M059J (cell line): Measurements from ENCODE around the gene GZMM. TPM values are rescaled to one million over a fixed set of nuclear protein-coding genes. Genes with fewer than 3 reads are reported as not detected.

ENCODE experiments used
- DNase-seq: peaks from one replicate; pipeline ENCODE4 v3.0.0-alpha.2; 2012; ENCODE audit warnings: low read depth
- total RNA-seq: library from RNA; depleted of rRNA; stranded (reverse); fragments of >200 nt; shearing (Covaris generic); gene quantifications from 2 replicates; pipeline ENCODE4 v1.2.3, GENCODE V29; 2014; rRNA removed

Gene GZMM
- total RNA-seq, 1 experiment from 2014 or later = 0.84 TPM

DNA sequence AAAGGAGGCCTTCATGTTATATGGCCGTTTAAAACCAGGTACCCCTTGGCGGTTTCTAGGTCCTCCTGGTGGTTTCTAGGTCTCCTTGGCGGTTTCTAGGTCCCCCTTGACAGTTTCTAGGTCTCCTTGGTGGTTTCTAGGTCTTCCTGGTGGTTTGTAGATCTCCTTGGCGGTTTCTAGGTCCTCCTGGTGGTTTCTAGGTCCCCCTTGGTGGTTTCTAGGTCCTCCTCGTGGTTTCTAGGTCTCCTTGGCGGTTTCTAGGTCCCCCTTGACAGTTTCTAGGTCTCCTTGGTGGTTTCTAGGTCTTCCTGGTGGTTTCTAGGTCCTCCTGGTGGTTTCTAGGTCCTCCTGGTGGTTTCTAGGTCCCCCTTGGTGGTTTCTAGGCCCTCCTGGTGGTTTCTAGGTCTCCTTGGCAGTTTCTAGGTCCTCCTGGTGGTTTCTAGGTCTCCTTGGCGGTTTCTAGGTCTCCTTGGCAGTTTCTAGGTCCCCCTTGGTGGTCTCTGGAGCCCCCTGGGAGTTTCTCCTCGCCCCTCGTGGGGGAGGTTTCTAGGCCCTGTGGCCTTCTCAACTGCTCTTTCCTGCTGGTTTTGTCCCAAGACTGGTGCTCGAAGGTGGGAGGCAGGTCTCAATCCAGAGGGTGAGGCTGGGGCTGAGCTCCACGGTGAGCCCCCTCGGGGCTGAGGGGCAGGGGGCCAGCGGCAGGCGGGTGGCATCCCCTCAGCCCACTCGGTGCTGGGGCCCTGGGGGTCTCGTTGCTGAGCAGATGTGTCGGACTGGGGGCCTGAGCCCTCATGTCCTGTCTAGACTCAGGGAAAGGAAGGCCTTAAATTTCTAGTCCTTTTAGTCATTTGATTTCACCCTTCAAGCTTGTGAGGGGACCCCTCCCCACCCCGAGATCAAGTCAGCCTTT lies 53.8 kb downstream of the GZMM start:
- no peak for DNase-seq

Other genes starting within 250 kb of the GZMM start
- gene MIER2, start 199.3 kb upstream of the GZMM start, total RNA-seq = 9.0 and 17.9 TPM in 2 replicates
- 0.74 TPM in 1 of 2 replicates, not detected in the other for gene C2CD4C, start 134.9 kb upstream of the GZMM start, total RNA-seq
- gene SHC2, start 83.0 kb upstream of the GZMM start, total RNA-seq = 0.05 TPM in 1 of 2 replicates, not detected in the other
- gene MADCAM1, start 47.6 kb upstream of the GZMM start, total RNA-seq = not detected in 2 replicates
- 43.6 and 43.9 TPM in 2 replicates for gene TPGS1, start 36.6 kb upstream of the GZMM start, total RNA-seq
- gene CDC34, start 12.3 kb upstream of the GZMM start, total RNA-seq = 50.6 and 57.4 TPM in 2 replicates
- gene BSG, start 28.5 kb downstream of the GZMM start, total RNA-seq = 961 and 1,106 TPM in 2 replicates
- gene HCN2, start 45.8 kb downstream of the GZMM start, total RNA-seq = 0.42 and 1.4 TPM in 2 replicates
- 16.4 and 25.5 TPM in 2 replicates for gene POLRMT, start 89.5 kb downstream of the GZMM start, total RNA-seq
- gene FGF22, start 95.8 kb downstream of the GZMM start, total RNA-seq = not detected in 2 replicates
- gene RNF126, start 119.2 kb downstream of the GZMM start, total RNA-seq = 33.6 and 53.8 TPM in 2 replicates
- 29.7 and 59.0 TPM in 2 replicates for gene FSTL3, start 132.3 kb downstream of the GZMM start, total RNA-seq
- gene PRSS57, start 151.4 kb downstream of the GZMM start, total RNA-seq = not detected in 2 replicates
- gene PALM, start 164.9 kb downstream of the GZMM start, total RNA-seq = 0.07 and 1.4 TPM in 2 replicates
- 0.37 and 0.79 TPM in 2 replicates for gene MISP, start 207.1 kb downstream of the GZMM start, total RNA-seq